Naive thymus-derived CD8-positive, alpha-beta T cell (primary cell): ENCODE data around the gene LRPAP1. TPM values are rescaled to one million over a fixed set of nuclear protein-coding genes. Genes with fewer than 3 reads are reported as not detected.

ENCODE experiments used
- ATAC-seq, 2 donors: fragments of 150-1000 bp; cut with Tn5 transposase in 1 of 2; sonication (Bioruptor Pico), chemical (Tn5 transposase) in 1 of 2; 1 replicate in 1 of 2; 2 replicates in 1 of 2; pipeline ENCODE4 v1.10.0; 2021; ENCODE audit warnings: mild to moderate bottlenecking in 2 of 2, moderate library complexity in 2 of 2
- POLR2A ChIA-PET: fragments of 350-600 bp; sonication (Branson Sonifier 250); formaldehyde crosslinking; loops from one replicate; lab custom pipeline; 2021; ENCODE audit warnings: antibody characterized with exemption; lab: Charles Lee
- DNase-seq, 10 donors: peaks; one replicate each; pipeline versions ENCODE4 v3.0.0 to v3.0.0-alpha.2; 2020 to 2022
- H3K27ac Mint-ChIP-seq, 10 donors: one replicate each; pipeline ENCODE4 v1.8.0; 2020 to 2022; ENCODE audit warnings: mild to moderate bottlenecking in 10 of 10, mixed read lengths in 10 of 10, moderate library complexity in 4 of 10, inconsistent platforms in 1 of 10
- H3K27me3 Mint-ChIP-seq, 5 donors: one replicate each; pipeline ENCODE4 v1.8.0; 2021 to 2022; ENCODE audit warnings: mixed read lengths in 5 of 5
- H3K36me3 Mint-ChIP-seq, 3 donors: one replicate each; pipeline ENCODE4 v1.8.0; 2020 to 2022; ENCODE audit warnings: mixed read lengths in 3 of 3, mild to moderate bottlenecking in 2 of 3, inconsistent platforms in 1 of 3
- H3K4me1 Mint-ChIP-seq, 4 donors: one replicate each; pipeline ENCODE4 v1.8.0; 2021 to 2022; ENCODE audit warnings: mixed read lengths in 4 of 4
- H3K4me3 Mint-ChIP-seq, 10 donors: one replicate each; pipeline ENCODE4 v1.8.0; 2020 to 2022; ENCODE audit warnings: mild to moderate bottlenecking in 10 of 10, mixed read lengths in 10 of 10, moderate library complexity in 6 of 10, inconsistent platforms in 1 of 10
- H3K9me3 Mint-ChIP-seq, 9 donors: one replicate each; pipeline ENCODE4 v1.8.0; 2020 to 2022; ENCODE audit warnings: mixed read lengths in 9 of 9, mild to moderate bottlenecking in 3 of 9, inconsistent platforms in 1 of 9, moderate library complexity in 1 of 9
- polyA plus RNA-seq, 3 donors: library from polyadenylated mRNA; unstranded; fragments of 300-500 nt; fragmentation: Illumina TruSeq; gene quantifications; one replicate each; pipeline ENCODE4 v1.2.3, GENCODE V29; 2021
- total RNA-seq, 8 experiments: library from RNA in 2 of 8; stranded (reverse) in 2 of 8; gene quantifications; one replicate each; pipeline ENCODE4 v1.2.3 and lab custom pipeline; 2021 to 2026

Gene LRPAP1
- total and polyA plus RNA-seq, 5 experiments from 2014 or later, result 82.0 to 126 (median 113) TPM

DNA sequence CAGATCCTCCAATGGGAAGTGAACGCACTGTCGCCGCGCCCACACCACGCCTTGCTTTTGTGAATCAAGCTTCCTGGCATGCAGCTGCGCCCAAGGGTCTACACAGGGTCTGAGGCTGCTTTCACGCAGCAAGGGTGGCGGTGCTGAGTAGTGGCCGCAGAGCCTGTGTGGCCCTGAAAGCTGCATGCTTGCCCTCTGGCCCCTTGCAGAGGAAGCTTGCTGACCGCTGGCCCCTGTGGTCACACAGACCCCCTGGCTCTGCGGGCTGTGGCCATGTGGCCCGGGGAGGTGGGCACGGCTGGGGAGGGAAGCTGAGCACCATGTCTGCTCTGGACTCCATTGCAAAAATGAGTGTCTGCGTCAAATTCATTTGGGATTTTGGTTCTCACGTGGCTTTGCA lies 60.3 kb downstream of the LRPAP1 start:
- no peak for ATAC-seq
- H3K27ac Mint-ChIP-seq, result no peak overlapping the region
- peaks cover 0 to 1% (median 0%) of the 10 kb centered on the region in 4 donors for H3K4me1 Mint-ChIP-seq

GRCh38 chr4:3471098-3471760 lies 61.0 kb downstream of the LRPAP1 start:
- no peak overlapping the region for H3K27ac Mint-ChIP-seq
- H3K4me1 Mint-ChIP-seq, result no peaks in the 10 kb centered on the region
- ATAC-seq, result no peak
- H3K36me3 Mint-ChIP-seq, result no peaks in the 10 kb centered on the region
- peaks cover 0 to 6% (median 0%) of the 10 kb centered on the region in 5 donors for H3K27me3 Mint-ChIP-seq
- no peak for DNase-seq
- no peaks in the 10 kb centered on the region for H3K9me3 Mint-ChIP-seq
- POLR2A ChIA-PET, result no interaction called here
- H3K4me3 Mint-ChIP-seq, result no peak overlapping the region

More for the DNA sequence above, 60.3 kb downstream of the LRPAP1 start:
- DNase-seq, result peak in 1 of 10 donors; percentile 4
- POLR2A ChIA-PET, result no interaction called here
- H3K4me3 Mint-ChIP-seq, result no peak overlapping the region
- H3K36me3 Mint-ChIP-seq, result no peaks in the 10 kb centered on the region
- H3K9me3 Mint-ChIP-seq, result no peaks in the 10 kb centered on the region
- peaks cover 0 to 11% (median 0%) of the 10 kb centered on the region in 5 donors for H3K27me3 Mint-ChIP-seq

GRCh38 chr4:3470244-3471097 lies 61.8 kb downstream of the LRPAP1 start:
- H3K36me3 Mint-ChIP-seq, result no peaks in the 10 kb centered on the region
- POLR2A ChIA-PET, result no interaction called here
- H3K27me3 Mint-ChIP-seq, result peaks cover 0 to 8% (median 1%) of the 10 kb centered on the region in 5 donors
- DNase-seq (no peak), ATAC-seq (no peak)
- no peak overlapping the region for H3K4me3 Mint-ChIP-seq
- H3K4me1 Mint-ChIP-seq, result no peaks in the 10 kb centered on the region
- H3K27ac Mint-ChIP-seq, result no peak overlapping the region
- H3K9me3 Mint-ChIP-seq, result no peaks in the 10 kb centered on the region

DNA sequence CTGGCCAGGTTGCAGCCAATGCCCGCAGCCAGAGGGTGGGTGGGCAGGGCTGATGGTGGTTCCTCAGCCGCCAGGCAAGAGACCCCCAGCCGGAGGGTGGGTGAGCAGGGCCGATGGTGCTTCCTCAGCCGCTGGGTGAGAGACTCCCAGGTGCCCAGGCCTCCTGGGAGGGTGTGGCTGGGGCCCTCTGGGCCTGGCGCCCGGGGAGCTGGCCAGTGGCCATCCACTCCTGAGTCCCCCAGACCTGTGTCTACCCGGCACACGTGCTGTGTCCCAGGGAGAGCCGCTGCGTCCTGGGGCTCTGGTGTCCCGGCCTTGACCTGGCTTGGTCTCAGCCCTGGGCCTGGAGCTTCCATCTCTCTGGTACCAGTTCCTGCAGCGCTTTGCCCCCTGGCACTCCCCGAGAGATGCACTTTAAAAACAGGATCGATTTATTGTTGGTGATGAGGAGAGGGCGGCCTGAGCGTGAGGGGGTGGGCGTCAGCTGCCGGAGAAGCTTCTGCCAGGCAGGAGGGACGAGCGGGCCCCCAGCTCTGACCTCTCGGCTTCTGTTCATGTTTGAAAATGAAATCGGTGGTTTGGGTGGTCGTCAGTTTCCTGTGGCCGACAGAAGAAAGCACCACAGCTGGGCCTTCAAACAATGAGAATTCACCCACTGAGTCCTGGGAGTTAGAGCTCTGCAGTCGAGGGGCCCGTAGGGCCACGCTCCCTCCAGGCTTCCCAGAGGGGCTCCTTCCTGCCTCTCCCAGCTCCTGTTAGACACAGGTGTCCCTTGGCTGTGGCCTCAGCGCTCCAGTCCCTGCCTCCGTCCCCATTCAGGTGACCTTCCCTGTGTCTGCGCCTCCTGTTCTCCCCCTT lies 62.6 kb downstream of the LRPAP1 start:
- Mint-ChIP-seq H3K4me3 (no peak overlapping the region), H3K9me3 (no peaks in the 10 kb centered on the region), H3K36me3 (no peaks in the 10 kb centered on the region), H3K27me3 (peaks cover 0 to 15% (median 7%) of the 10 kb centered on the region in 5 donors), H3K4me1 (no peaks in the 10 kb centered on the region), H3K27ac (no peak overlapping the region)
- DNase-seq, result peak in 1 of 10 donors; percentile 3
- POLR2A ChIA-PET, result no interaction called here
- ATAC-seq, result no peak

GRCh38 chr4:3468804-3469203 lies 63.4 kb downstream of the LRPAP1 start:
- Mint-ChIP-seq H3K9me3 (no peaks in the 10 kb centered on the region), H3K27me3 (peaks cover 0 to 19% (median 11%) of the 10 kb centered on the region in 5 donors), H3K4me3 (no peak overlapping the region), H3K36me3 (no peaks in the 10 kb centered on the region), H3K27ac (no peak overlapping the region), H3K4me1 (peaks cover 0 to 1% (median 0%) of the 10 kb centered on the region in 4 donors)
- ATAC-seq (no peak), DNase-seq (no peak)
- POLR2A ChIA-PET, result no interaction called here

DNA sequence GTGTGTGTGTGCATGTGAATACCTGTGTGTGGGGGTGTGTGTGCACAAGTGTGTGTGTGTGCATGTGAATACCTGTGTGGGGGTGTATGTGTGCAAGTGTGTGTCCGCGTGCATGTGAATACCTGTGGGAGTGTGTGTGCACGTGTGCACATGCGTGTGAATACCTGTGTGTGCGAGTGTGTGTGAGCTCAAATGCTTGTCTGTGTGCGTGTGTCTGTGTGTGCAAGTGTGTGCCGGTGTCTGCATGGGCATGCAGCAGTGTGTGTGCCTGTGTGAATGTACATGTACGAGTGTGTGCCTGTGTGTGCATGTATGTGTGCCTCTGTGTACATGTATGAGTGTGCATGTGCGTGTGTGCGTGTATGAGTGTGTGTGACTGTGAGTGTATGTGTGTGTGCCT lies 64.1 kb downstream of the LRPAP1 start:
- no peak overlapping the region for H3K27ac Mint-ChIP-seq
- H3K4me1 Mint-ChIP-seq, result peaks cover 0 to 1% (median 0%) of the 10 kb centered on the region in 4 donors
- H3K27me3 Mint-ChIP-seq, result peaks cover 0 to 19% (median 11%) of the 10 kb centered on the region in 5 donors
- no peaks in the 10 kb centered on the region for H3K36me3 Mint-ChIP-seq
- ATAC-seq, result no peak
- DNase-seq, result no peak
- no peak overlapping the region for H3K4me3 Mint-ChIP-seq
- no peaks in the 10 kb centered on the region for H3K9me3 Mint-ChIP-seq
- POLR2A ChIA-PET, result no interaction called here

- Mint-ChIP-seq H3K27me3 (peaks cover 0 to 21% (median 11%) of the 10 kb centered on the region in 5 donors), H3K4me1 (peaks cover 0 to 3% (median under 1%) of the 10 kb centered on the region in 4 donors), H3K27ac (no peak overlapping the region), H3K36me3 (no peaks in the 10 kb centered on the region), H3K9me3 (no peaks in the 10 kb centered on the region), H3K4me3 (no peak overlapping the region)
- POLR2A ChIA-PET, result no interaction called here
- DNase-seq, result no peak
- ATAC-seq, result no peak
Measured at GRCh38 chr4:3467601-3468031, 64.6 kb downstream of the LRPAP1 start.

GRCh38 chr4:3466691-3467600 lies 65.3 kb downstream of the LRPAP1 start:
- Mint-ChIP-seq H3K9me3 (no peaks in the 10 kb centered on the region), H3K27ac (no peak overlapping the region), H3K4me3 (no peak overlapping the region), H3K4me1 (peaks cover 0 to 7% (median under 1%) of the 10 kb centered on the region in 4 donors), H3K36me3 (no peaks in the 10 kb centered on the region), H3K27me3 (peaks cover 0 to 26% (median 11%) of the 10 kb centered on the region in 5 donors)
- POLR2A ChIA-PET, result no interaction called here
- ATAC-seq, result no peak
- peak in 1 of 10 donors; percentile 3 for DNase-seq

DNA sequence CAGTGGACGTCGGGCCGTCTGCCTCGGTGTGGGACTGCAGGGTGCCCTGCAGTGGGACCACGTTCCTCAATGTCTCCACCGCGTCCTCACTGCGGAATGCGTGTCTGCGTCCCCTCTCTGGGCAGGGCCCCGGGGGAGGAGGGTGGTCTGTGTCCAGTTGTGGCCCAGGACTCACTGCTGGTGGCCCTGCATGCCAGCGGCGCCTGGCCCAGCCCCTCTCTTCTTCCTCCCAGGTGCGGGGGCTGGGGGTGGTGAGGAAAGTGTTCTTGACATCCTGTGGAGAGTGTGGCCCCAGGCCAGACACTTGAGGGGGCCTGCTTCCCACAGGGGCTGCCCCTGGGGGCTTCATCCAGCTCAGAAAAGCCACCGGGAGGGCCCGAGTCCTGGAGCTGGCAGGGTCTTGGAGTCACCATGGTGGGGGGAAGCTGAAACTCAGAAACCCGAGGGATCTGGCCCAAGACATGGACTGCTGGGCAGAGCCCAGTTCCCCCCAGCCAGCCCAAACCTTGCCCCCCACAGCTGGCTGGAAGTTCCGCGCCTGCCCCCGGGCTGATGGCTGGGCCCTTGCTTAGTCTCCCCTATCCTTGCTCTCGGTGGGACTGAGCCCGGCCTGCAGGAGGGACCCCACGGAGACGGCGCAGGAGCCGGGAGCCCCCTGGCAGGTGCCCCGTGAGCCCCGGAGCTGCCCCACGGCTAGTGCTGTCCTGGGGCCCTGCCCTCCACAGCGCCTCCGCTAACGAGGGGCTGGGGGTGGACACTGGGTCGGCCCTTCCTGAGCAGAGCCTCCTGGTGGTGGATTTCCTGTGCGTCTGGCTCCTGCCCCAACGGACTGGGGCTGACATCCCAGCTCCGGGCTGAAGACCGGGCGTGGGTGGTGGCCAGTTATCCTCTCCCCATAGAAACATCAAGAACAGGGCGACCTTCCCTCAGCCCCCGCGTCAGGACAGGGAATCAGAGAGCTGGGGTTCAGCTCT lies 66.2 kb downstream of the LRPAP1 start:
- ATAC-seq (no peak), DNase-seq (peak in 1 of 10 donors; percentile 5)
- Mint-ChIP-seq H3K36me3 (no peaks in the 10 kb centered on the region), H3K9me3 (no peaks in the 10 kb centered on the region), H3K27me3 (peaks cover 0 to 26% (median 11%) of the 10 kb centered on the region in 5 donors), H3K4me1 (peaks cover 0 to 7% (median under 1%) of the 10 kb centered on the region in 4 donors), H3K4me3 (peak overlapping the region in 1 of 10 donors; percentile 26), H3K27ac (no peak overlapping the region)
- POLR2A ChIA-PET, result no interaction called here

DNA sequence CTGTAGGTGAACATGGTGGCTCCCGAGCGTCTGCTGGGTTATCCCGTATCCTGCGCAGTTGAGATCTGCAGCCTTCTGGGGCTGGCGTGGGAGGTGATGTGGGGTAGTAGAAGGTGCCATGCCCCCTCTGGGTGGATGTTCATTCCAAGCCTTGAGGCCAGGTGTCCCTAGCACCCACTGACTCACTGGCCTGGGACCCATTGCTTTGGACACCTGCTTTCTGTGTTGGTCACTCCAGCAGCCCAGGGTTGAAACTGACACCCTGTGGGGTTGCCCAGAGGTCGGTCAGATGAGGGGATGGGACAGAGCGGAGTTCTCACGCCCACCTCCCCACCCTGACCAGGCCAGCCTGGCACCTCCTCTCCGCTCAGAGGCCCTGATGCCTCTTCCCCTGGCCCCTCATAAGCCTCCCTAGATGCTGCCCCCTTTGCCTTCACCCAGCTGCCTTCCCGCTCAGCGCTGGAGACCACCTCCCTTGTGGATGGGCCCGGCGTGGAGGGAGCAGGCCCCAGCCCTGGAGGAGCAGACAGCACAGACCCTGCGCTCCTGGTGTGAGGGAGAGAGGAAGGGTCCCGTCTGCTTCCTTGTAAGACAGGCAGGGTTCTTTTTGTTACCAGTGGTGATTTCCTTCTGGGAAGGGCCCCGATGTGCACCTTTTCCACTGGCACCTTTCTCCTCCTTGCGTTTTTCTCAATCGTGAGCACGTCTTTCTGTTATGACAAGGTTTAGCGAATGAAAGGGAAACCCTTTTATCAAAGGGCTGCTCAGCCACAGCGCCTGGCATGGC lies 67.1 kb downstream of the LRPAP1 start:
- DNase-seq, result peak in 1 of 10 donors; percentile 5
- peaks cover 0 to 2% (median 0%) of the 10 kb centered on the region in 3 donors for H3K36me3 Mint-ChIP-seq

More for the DNA sequence above, 67.1 kb downstream of the LRPAP1 start:
- POLR2A ChIA-PET, result no interaction called here
- peak overlapping the region in 1 of 10 donors; percentile 9 for H3K27ac Mint-ChIP-seq
- H3K27me3 Mint-ChIP-seq, result peaks cover 1 to 33% (median 11%) of the 10 kb centered on the region in 5 donors
- H3K4me3 Mint-ChIP-seq, result peak overlapping the region in 1 of 10 donors; percentile 26
- H3K4me1 Mint-ChIP-seq, result peaks cover 0 to 7% (median under 1%) of the 10 kb centered on the region in 4 donors
- peaks cover 0 to 2% (median under 1%) of the 10 kb centered on the region in 9 donors for H3K9me3 Mint-ChIP-seq
- no peak for ATAC-seq
